HepG2 (cell line): ENCODE measurements around the gene CHRNA5. TPM values are rescaled to one million over a fixed set of nuclear protein-coding genes. Genes with fewer than 3 reads are reported as not detected.
A peak's percentile ranks its signal among the peaks of the same experiment; 100 is the strongest.

Experiments used
- ATAC-seq: fragments of 200-7000 bp; cut with Tn5 transposase; 3 replicates; pipeline ENCODE4 v1.9.1; 2020; ENCODE audit warnings: mild to moderate bottlenecking, moderate library complexity
- BruUV-seq: library from RNA; stranded (reverse); fragments of 400-500 nt; replicated peaks from 2 replicates; lab custom pipeline; 2021; lab: Mats Ljungman, UMichigan
- CTCF ChIA-PET: fragments of 300-600 bp; formaldehyde crosslinking; extraction: SDS; loops from one replicate; lab custom pipeline; 2021; ENCODE audit warnings: low total read pairs, inconsistent platforms, low intra/inter-chr PET ratio; lab: Yijun Ruan, JAX
- POLR2A ChIA-PET: fragments of 350-600 bp; sonication (Branson Sonifier 250); formaldehyde crosslinking; loops from one replicate; lab custom pipeline; 2020; ENCODE audit warnings: antibody characterized with exemption, inconsistent platforms; lab: Yijun Ruan, JAX
- DNase-seq: peaks from one replicate; pipeline ENCODE4 v3.0.0-alpha.2; 2015; ENCODE audit warnings: low spot score
- FAIRE-seq: peaks from 3 replicates; lab custom pipeline; 2011; peaks lifted over from hg19 to GRCh38; lab: Jason Lieb, UNC
- H2AFZ ChIP-seq: one replicate; pipeline ENCODE4 v1.6.1; 2011; ENCODE audit warnings: low read length, inconsistent platforms
- H3K27ac ChIP-seq: fragments of 300-600 bp; 3 replicates; pipeline ENCODE4 v1.8.0; 2011; ENCODE audit warnings: mixed run types, mild to moderate bottlenecking, mixed read lengths, low read length, inconsistent platforms; ENCODE audit not compliant: insufficient read depth; ENCODE audit errors: extremely low read length
- H3K27me3 ChIP-seq, 2 experiments: fragments of 200-600 bp in 1 of 2; 2 replicates in 1 of 2; 3 replicates in 1 of 2; pipeline versions ENCODE4 v1.6.0 to v1.8.0; 2011; ENCODE audit warnings: low read length in 2 of 2, mild to moderate bottlenecking in 2 of 2, moderate library complexity in 2 of 2, inconsistent platforms in 1 of 2; ENCODE audit not compliant: insufficient read depth in 2 of 2, control insufficient read depth in 1 of 2
- H3K36me3 ChIP-seq, 2 experiments: fragments of 200-600 bp in 1 of 2; replicated peaks in 1 of 2; 2 replicates in 1 of 2; 3 replicates in 1 of 2; pipeline versions ENCODE4 v1.5.1 to v1.8.0; 2011; ENCODE audit warnings: low read length in 2 of 2, inconsistent platforms in 1 of 2; ENCODE audit not compliant: insufficient read depth in 2 of 2, control insufficient read depth in 1 of 2
- H3K4me1 ChIP-seq: 2 replicates; pipeline ENCODE4 v1.5.1; 2012; ENCODE audit warnings: low read length, inconsistent platforms; ENCODE audit not compliant: insufficient read depth
- H3K4me2 ChIP-seq: 2 replicates; pipeline ENCODE4 v1.6.0; 2011; ENCODE audit warnings: low read depth, low read length, inconsistent platforms
- H3K4me3 ChIP-seq, 3 experiments: fragments of 200-600 bp in 1 of 3; sonication (generic), shearing (Covaris generic) in 1 of 3; replicated peaks in 1 of 3; 2 replicates each; pipeline ENCODE4 v1.5.1; 2011 to 2016; ENCODE audit warnings: low read length in 3 of 3, inconsistent platforms in 2 of 3, low read depth in 2 of 3, mild to moderate bottlenecking in 2 of 3, control low read depth in 1 of 3, mixed read lengths in 1 of 3; ENCODE audit not compliant: insufficient read depth in 1 of 3
- H3K79me2 ChIP-seq: one replicate; pipeline ENCODE4 v1.6.1; 2011; ENCODE audit warnings: low read length, inconsistent platforms; ENCODE audit not compliant: insufficient read depth
- H3K9ac ChIP-seq: 2 replicates; pipeline ENCODE4 v1.6.0; 2011; ENCODE audit warnings: mild to moderate bottlenecking, low read depth, low read length, inconsistent platforms; ENCODE audit not compliant: insufficient read depth
- H3K9me3 ChIP-seq: 2 replicates; pipeline ENCODE4 v1.5.1; 2012; ENCODE audit warnings: mild to moderate bottlenecking, low read length
- H4K20me1 ChIP-seq: 2 replicates; pipeline ENCODE4 v1.6.0; 2011; ENCODE audit warnings: inconsistent platforms, mild to moderate bottlenecking, low read length, moderate library complexity; ENCODE audit not compliant: insufficient read depth
- ARNT ChIP-seq: fragments of 450-650 bp; IDR thresholded peaks from 2 replicates; pipeline ENCODE4 v1.6.1; 2017
- CERS6 ChIP-seq: sonication (generic); formaldehyde crosslinking; IDR thresholded peaks from 2 replicates; pipeline ENCODE4 v1.5.0; 2020; ENCODE audit warnings: missing genetic modification reagents
- DBP ChIP-seq: sonication (generic); formaldehyde crosslinking; IDR thresholded peaks from 2 replicates; pipeline ENCODE4 v1.4.0; 2020; ENCODE audit warnings: missing genetic modification reagents; ENCODE audit errors: not compliant biosample characterization
- E2F2 ChIP-seq: sonication (generic); formaldehyde crosslinking; IDR thresholded peaks from 2 replicates; pipeline ENCODE4 v1.4.0; 2020; ENCODE audit warnings: missing genetic modification reagents, borderline replicate concordance
- FOXP1 ChIP-seq, 2 experiments: fragments of 450-650 bp in 1 of 2; IDR thresholded peaks; 2 replicates each; pipeline ENCODE4 v1.6.1; 2017 to 2018; ENCODE audit warnings: antibody characterized with exemption in 1 of 2
- POLR2AphosphoS5 ChIP-seq: IDR thresholded peaks from 2 replicates; pipeline ENCODE4 v1.6.1; 2012; ENCODE audit warnings: low read depth, low read length
- POLR2G ChIP-seq: fragments of 200-400 bp; formaldehyde crosslinking; IDR thresholded peaks from 2 replicates; pipeline ENCODE4 v1.6.1; 2018; ENCODE audit warnings: mild to moderate bottlenecking, low read depth, low read length, moderate library complexity
- ZBTB2 ChIP-seq: sonication (generic); formaldehyde crosslinking; IDR thresholded peaks from 2 replicates; pipeline ENCODE4 v1.8.0; 2022; ENCODE audit warnings: low read depth, missing genetic modification reagents
- ZNF558 ChIP-seq: sonication (generic); formaldehyde crosslinking; IDR thresholded peaks from 2 replicates; pipeline ENCODE4 v1.9.0; 2022; ENCODE audit warnings: mild to moderate bottlenecking, missing genetic modification reagents, borderline replicate concordance
- WGBS: methylation state at CpG from one replicate; pipeline ENCODE4 v1.1.6; 2017; ENCODE audit warnings: low lambda C conversion rate; 5-methylcytosine and 5-hydroxymethylcytosine counted together
- in situ Hi-C: cut with HindIII; loops from 2 replicates; pipeline ENCODE4 v1.10.0; 2017; ENCODE audit warnings: low pct_unique_long_range_greater_than_20kb; ENCODE audit not compliant: extremely low pct_ligation_motif_present
- intact Hi-C: fragments of 100-400 bp; cut with micrococcal nuclease; formaldehyde crosslinking; loops from one replicate; pipeline ENCODE4 v1.10.0; 2022; ENCODE audit not compliant: unreplicated experiment
- polyA plus RNA-seq, 8 experiments: library from polyadenylated mRNA; depleted of rRNA in 3 of 8; stranded (reverse) in 7 of 8; unstranded in 1 of 8; fragments of >200 nt; fragmentation: Illumina TruSeq in 4 of 8; extraction: Trizol in 4 of 8; gene quantifications; 2 replicates each; pipeline versions ENCODE4 v1.2.1 to v1.2.3, GENCODE V29; 2011 to 2016; ENCODE audit warnings: low read depth in 4 of 8, missing spikeins in 1 of 8, mixed read lengths in 1 of 8; ENCODE audit not compliant: insufficient read depth in 1 of 8
- total RNA-seq, 5 experiments: library from RNA; depleted of rRNA; stranded (reverse); fragments of >200 nt; fragmentation: Illumina TruSeq; extraction: Trizol; gene quantifications; 2 replicates each; pipeline ENCODE4 v1.2.3, GENCODE V29; 2016; ENCODE audit warnings: low read depth in 1 of 5

CHRNA5 gene
- total and polyA plus RNA-seq, 2 of the 13 experiments (the other 11 are each of a cell fraction or from before 2014, with no cell fraction given): 3.7 to 10.5 TPM

GRCh38 chr15:78550194-78550593 is 15.1 kb upstream of the CHRNA5 start:
- H3K4me2 ChIP-seq: no peak overlapping the region
- in situ Hi-C loops: no loop called here
- H3K36me3 ChIP-seq: peaks cover 13 to 30% of the 10 kb centered on the region in 2 experiments
- intact Hi-C loops: no loop called here
- WGBS: 91% methylated on average over 6 of the region's 6 CpGs
- CTCF ChIA-PET: no interaction called here
- H3K9ac ChIP-seq: no peak overlapping the region
- TSS peak; percentile 7 for BruUV-seq
- H3K27me3 ChIP-seq: no peaks in the 10 kb centered on the region
- POLR2A ChIA-PET: interaction anchor here (1.2 to 3.0 kb wide), 2 partner anchors 9 to 15 kb away, joined by 5 to 15 read pairs; partner anchors contain the start of genes CHRNA5 and PSMA4
- no peak overlapping the region for H3K4me3 ChIP-seq
- DNase-seq (no peak), FAIRE-seq (no peak), ATAC-seq (no peak)
- H3K9me3 ChIP-seq: no peaks in the 10 kb centered on the region
- H3K79me2 ChIP-seq: no peaks in the 10 kb centered on the region
- no peak overlapping the region for H2AFZ ChIP-seq
- H3K27ac ChIP-seq: no peak overlapping the region
- TF ChIP-seq DBP (CRISPR knock-in tag) (no peak), ZBTB2 (CRISPR knock-in tag) (no peak), ARNT (no peak)
- no peaks in the 10 kb centered on the region for H4K20me1 ChIP-seq
- H3K4me1 ChIP-seq: no peaks in the 10 kb centered on the region

- no peak overlapping the region for H3K4me3 ChIP-seq
- intact Hi-C loops: no loop called here
- TF ChIP-seq FOXP1 (IDR thresholded peaks at IDR 0.05) (no peak), FOXP1 (CRISPR knock-in tag; IDR thresholded peaks at IDR 0.05) (no peak), POLR2AphosphoS5 (peak; percentile 20; the same call in 1 of the 2 replicates), POLR2G (peak; percentile 17; the same call in 1 of the 2 replicates), CERS6 (CRISPR knock-in tag) (no peak), E2F2 (no peak), ZNF558 (no peak)
- TF ChIP-seq, all 625 proteins: peak for 2
- Histone ChIP-seq H2AFZ (no peak overlapping the region), H3K4me2 (no peak overlapping the region), H3K27me3 (no peaks in the 10 kb centered on the region), H3K27ac (no peak overlapping the region), H3K4me1 (no peaks in the 10 kb centered on the region), H3K36me3 (peaks cover 11 to 24% of the 10 kb centered on the region in 2 experiments), H4K20me1 (no peaks in the 10 kb centered on the region), H3K79me2 (no peaks in the 10 kb centered on the region), H3K9ac (no peak overlapping the region), H3K9me3 (no peaks in the 10 kb centered on the region)
- BruUV-seq: no TSS peak
- DNase-seq (no peak), ATAC-seq (no peak), FAIRE-seq (no peak)
- in situ Hi-C loops: no loop called here
- 82% methylated on average over 3 of the region's 3 CpGs for WGBS
- ChIA-PET CTCF (no interaction called here), POLR2A (interaction anchor here (3.0 kb wide), 1 partner anchor 10 kb away, joined by 15 read pairs; the partner anchor contains the start of gene PSMA4)
Measured at GRCh38 chr15:78550815-78551214, 14.5 kb upstream of the CHRNA5 start.
